Neuron (in vitro differentiated cells): ENCODE data around the gene GMEB2.
"Not testable (repeated sequence)": the region's sequence is repeated elsewhere in the genome, so short reads cannot be mapped to it uniquely, and the experiment has no call there.

Experiments used
- H2AFZ ChIP-seq: one replicate; pipeline ENCODE4 v1.6.1; 2013; ENCODE audit warnings: low read depth, mild to moderate bottlenecking, inconsistent platforms, low read length, moderate library complexity
- H3K27me3 ChIP-seq: one replicate; pipeline ENCODE4 v1.6.1; 2013; ENCODE audit warnings: low read length; ENCODE audit not compliant: insufficient read depth
- H3K36me3 ChIP-seq: one replicate; pipeline ENCODE4 v1.6.1; 2013; ENCODE audit warnings: low read length; ENCODE audit not compliant: insufficient read depth
- H3K4me1 ChIP-seq: one replicate; pipeline ENCODE4 v1.6.1; 2013; ENCODE audit warnings: low read length; ENCODE audit not compliant: insufficient read depth
- H3K4me3 ChIP-seq: 2 replicates; pipeline ENCODE4 v1.5.1; 2013; ENCODE audit warnings: mild to moderate bottlenecking, low read length, moderate library complexity
- H3K9me3 ChIP-seq: one replicate; pipeline ENCODE4 v1.6.1; 2013; ENCODE audit warnings: low read length

GMEB2 gene

DNA sequence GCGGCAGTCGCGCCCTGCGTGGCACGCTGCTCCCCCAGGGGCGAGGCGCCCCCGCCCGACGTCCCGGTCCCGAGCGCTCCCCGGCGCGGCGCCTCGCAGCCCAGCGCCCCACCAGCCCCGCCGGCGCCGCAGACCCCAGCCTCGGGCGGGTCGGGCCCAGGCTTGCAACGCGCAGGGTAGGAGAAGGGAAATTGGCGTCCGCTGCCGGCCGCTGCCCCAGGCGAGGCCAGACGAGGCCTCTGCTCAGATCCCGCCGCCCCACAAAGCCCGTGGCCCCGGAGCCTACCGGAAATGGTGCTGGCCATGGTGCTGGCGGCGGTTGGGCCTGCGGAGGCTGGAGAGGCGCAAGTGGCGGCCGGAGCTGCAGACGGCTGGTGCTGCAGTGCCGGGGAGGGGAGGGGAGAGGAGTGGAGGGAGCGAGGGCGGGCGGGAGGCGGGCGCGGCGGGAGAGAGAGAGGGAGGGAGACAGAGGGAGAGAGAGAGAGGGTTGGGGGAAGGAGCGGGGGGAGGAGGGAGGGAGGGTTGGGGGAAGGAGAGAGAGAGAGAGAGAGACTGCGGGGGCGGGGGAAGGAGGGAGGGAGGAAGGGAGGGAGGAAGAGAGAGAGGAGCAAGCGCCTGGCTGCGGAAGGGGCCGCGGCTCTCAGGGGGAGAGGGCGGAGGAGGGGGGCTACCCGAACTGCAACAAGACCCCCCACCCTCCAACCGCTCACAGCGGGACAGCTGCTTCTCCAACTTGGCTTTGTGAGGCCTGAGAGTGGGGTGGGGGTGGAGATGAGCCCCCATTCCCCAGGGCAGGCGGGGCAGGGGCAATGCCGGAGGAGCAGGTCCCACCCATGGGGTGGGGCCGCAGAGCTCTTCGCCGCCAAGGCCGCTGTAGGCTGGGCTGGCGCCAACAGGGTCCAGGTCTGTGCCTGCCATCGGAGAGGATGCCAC lies 26.4 kb upstream of the GMEB2 start, which contains the start of gene STMN3:
TSS of gene STMN3 (minus strand) at position 384 of the 933 bp plus-strand sequence. CDS start at position 305, 79 bp downstream.
- H3K36me3 ChIP-seq: peaks cover 6% of the 10 kb centered on the region
- H3K4me3 ChIP-seq: peak within 1 kb of the TSS; percentile 88
- peaks cover 30% of the 10 kb centered on the region for H3K4me1 ChIP-seq
- H3K27me3 ChIP-seq: no peaks in the 10 kb centered on the region
- no peak within 1 kb of the TSS for H2AFZ ChIP-seq
- H3K9me3 ChIP-seq: no peaks in the 10 kb centered on the region

DNA sequence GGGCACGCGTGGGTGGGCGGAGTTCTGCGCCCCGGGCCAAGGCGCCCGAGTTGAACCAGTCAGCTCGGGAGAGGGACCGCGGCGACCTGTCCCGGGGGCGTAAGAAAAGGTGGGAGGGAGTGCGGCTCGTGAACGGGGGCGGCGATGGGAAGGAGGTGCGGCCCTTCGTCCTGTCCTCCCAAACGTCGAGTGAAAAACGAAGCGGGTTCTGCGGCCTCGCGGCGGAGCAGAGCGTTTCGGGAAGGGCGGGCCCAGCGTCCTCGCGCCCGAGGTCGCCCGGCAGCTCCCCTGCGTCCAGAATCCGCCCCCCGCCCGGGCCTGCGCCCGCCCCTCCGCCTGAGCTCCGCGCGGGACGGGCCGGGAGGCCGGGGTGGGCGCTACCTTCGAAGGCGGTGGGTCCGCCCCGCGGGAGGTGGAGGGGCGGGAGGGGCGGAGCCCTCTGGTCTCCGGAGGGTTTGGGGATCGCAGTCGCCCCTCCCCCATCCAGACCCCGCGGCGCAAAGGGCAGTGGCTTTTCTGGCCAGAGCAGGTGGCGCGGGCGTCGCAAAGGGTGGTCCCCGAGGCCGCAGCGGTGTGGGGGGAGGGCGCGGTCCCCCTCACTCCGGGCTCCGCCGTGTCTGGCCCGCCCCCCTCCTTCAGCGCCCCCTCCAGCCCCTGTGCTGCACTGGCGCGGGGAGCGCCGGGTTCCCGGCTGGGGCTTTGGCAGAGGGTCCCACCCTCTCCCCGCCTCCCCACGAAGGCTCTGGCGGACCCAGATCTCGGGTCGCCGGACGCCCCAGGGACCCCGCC lies 25.5 kb upstream of the GMEB2 start:
- H3K36me3 ChIP-seq: peaks cover 10% of the 10 kb centered on the region
- no peak overlapping the region for H2AFZ ChIP-seq
- no peaks in the 10 kb centered on the region for H3K9me3 ChIP-seq
- no peaks in the 10 kb centered on the region for H3K27me3 ChIP-seq
- H3K4me3 ChIP-seq: peak overlapping the region; percentile 88
- peaks cover 25% of the 10 kb centered on the region for H3K4me1 ChIP-seq

DNA sequence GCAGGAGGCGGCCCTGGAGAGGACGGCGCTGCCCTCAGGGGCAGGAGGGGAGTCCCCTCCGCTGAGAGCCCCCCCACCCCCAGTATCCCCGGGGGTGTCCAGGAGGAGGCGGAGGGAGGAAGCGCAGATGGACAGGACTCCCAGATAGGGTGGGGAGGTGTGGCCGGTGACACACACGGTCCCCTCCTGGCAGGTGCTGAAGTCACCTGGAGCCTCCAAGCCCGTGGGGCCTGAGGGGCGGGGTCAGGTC lies 25.0 kb upstream of the GMEB2 start:
- Histone ChIP-seq H3K4me3 (peak overlapping the region; percentile 88), H2AFZ (no peak overlapping the region), H3K4me1 (peaks cover 22% of the 10 kb centered on the region), H3K36me3 (peaks cover 10% of the 10 kb centered on the region), H3K27me3 (no peaks in the 10 kb centered on the region), H3K9me3 (no peaks in the 10 kb centered on the region)

DNA sequence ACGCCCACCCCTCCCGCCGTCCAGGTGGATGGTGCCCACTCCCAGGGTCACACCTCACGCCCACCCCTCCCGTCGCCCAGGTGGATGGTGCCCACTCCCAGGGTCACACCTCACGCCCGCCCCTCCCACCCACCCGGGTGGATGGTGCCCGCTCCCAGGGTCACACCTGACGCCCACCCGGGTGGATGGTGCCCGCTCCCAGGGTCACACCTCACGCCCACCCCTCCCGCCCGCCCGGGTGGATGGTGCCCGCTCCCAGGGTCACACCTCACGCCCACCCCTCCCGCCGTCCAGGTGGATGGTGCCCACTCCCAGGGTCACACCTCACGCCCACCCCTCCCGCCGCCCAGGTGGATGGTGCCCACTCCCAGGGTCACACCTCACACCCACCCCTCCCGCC lies 23.6 kb upstream of the GMEB2 start:
- Histone ChIP-seq H3K4me1 (peaks cover 22% of the 10 kb centered on the region), H3K36me3 (peaks cover 16% of the 10 kb centered on the region)
- not testable (repeated sequence) for H2AFZ ChIP-seq, H3K27me3 ChIP-seq, H3K4me3 ChIP-seq, H3K9me3 ChIP-seq

DNA sequence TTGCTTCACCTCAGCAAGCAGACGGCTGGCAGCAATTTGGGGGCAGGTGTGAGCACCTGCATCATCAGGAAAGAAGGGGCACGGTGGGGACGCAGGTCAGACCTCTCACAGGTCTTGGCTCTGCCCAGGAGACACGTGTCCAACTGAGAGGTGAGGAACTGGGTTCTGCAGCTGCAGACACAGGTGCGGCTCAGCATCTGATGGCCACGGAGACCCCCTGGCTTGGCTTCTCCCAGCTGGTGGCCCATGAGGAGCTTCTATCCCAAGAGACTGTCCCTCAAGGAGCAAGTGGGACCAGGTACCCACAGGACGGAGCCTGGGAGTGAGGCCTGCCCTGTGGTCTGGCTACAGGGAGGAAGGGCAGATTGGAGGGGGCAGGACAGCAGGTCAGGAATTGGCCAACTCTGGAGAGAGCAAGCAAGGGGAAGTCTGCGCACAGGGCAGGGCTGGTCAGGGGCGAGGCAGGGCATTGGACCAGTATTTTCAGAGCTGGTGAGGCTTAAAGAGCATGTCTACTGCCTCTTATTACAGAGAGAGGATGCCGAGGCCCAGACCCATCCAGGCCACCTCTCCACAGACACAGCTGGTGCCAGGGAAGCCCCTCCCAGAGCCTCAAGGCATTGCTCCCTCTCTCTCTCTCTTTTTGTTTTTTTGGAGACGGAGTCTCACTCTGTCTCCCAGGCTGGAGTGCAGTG lies 22.1 kb upstream of the GMEB2 start:
- H3K9me3 ChIP-seq: no peaks in the 10 kb centered on the region
- H3K4me1 ChIP-seq: peaks cover 14% of the 10 kb centered on the region

DNA sequence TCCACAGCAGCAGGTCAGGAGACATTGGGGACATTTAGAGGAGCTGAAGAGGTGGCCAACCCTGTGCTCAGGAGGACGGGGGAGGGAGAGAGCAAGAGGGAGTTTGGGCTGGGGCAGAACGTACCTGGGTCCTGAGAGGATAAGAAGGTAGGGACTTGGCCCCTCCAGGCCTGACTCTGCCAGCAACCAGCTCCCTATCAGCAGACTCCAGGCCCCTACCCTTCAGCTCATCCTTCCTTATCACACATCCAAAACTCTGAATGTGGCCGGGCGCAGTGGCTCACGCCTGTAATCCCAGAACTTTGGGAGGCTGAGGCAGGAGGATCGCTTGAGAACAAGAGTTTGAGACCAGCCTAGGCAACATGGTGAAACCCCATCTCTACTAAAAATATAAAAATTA lies 21.3 kb upstream of the GMEB2 start:
- Histone ChIP-seq H3K27me3 (no peaks in the 10 kb centered on the region), H3K4me1 (peaks cover 13% of the 10 kb centered on the region), H3K4me3 (no peak overlapping the region), H2AFZ (no peak overlapping the region), H3K9me3 (no peaks in the 10 kb centered on the region), H3K36me3 (peaks cover 22% of the 10 kb centered on the region)

More for the DNA sequence above, 22.1 kb upstream of the GMEB2 start:
- H3K27me3 ChIP-seq: no peaks in the 10 kb centered on the region
- H2AFZ ChIP-seq: no peak overlapping the region
- H3K36me3 ChIP-seq: peaks cover 16% of the 10 kb centered on the region
- no peak overlapping the region for H3K4me3 ChIP-seq

DNA sequence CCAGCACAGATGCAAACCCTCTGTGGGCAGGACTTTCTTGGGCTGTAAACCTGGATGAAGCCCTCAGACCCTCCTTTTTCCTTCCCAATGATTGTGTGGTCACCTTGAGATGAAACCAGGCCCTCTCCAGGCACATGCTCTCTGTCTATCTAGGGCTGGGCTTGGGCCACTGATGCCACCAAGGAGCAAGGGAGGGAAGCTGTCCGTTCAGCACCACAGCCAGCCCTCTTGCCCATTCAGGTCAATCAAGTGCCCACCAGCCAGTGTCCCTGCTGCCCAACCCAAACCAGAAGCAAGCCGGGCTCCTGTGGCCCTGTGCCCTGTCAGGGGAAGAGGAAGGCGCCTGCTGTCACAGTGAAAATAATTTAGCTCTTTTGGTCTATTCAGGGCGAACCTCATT lies 18.3 kb upstream of the GMEB2 start:
- Histone ChIP-seq H3K4me1 (no peaks in the 10 kb centered on the region), H3K36me3 (peaks cover 33% of the 10 kb centered on the region), H2AFZ (no peak overlapping the region), H3K9me3 (peaks cover 2% of the 10 kb centered on the region), H3K4me3 (no peak overlapping the region), H3K27me3 (no peaks in the 10 kb centered on the region)

DNA sequence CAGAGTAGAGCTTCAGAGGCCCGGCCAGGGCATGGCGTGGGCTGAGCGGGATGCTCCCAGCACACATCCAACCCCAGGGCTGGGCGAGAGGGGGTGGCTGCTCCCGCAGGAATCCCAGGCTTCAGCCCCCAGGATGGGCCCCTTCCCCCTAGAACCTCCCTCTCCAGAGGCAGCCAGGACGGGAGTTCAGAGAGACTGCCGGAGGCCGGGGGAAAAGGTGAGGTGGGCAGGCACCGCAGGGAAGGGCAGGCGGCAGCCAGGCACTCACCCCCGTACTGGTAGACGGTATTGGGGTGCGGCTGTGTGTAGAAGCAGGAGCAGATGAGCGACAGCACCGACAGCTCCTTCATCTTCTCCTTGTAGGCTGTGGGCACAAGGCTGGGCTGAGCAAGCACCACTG lies 17.0 kb upstream of the GMEB2 start:
- no peaks in the 10 kb centered on the region for H3K27me3 ChIP-seq
- H3K36me3 ChIP-seq: peaks cover 35% of the 10 kb centered on the region
- H3K9me3 ChIP-seq: peaks cover 2% of the 10 kb centered on the region
- H2AFZ ChIP-seq: no peak overlapping the region
- H3K4me1 ChIP-seq: no peaks in the 10 kb centered on the region
- no peak overlapping the region for H3K4me3 ChIP-seq

DNA sequence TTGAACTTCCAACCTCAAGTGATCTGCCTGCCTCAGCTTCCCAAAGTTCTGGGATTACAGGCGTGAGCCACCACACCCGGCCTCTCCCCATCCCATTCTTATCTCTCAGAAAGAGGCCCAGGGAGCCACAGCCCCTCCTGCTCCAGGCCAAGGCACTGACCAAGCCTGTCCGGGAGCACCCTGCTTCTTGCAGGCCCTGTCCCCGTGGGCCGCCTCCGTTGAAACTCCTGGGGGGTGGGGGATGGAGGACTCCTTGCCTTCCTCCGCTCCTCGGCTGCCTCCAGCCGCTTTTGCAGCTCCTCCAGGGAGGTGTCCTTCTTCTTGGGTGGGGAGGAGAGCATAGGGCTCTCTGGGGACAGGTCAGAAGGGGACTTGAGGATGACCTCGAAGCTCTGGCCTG lies 16.6 kb upstream of the GMEB2 start:
- Histone ChIP-seq H3K36me3 (peaks cover 30% of the 10 kb centered on the region), H3K9me3 (peaks cover 2% of the 10 kb centered on the region), H3K4me3 (no peak overlapping the region)

DNA sequence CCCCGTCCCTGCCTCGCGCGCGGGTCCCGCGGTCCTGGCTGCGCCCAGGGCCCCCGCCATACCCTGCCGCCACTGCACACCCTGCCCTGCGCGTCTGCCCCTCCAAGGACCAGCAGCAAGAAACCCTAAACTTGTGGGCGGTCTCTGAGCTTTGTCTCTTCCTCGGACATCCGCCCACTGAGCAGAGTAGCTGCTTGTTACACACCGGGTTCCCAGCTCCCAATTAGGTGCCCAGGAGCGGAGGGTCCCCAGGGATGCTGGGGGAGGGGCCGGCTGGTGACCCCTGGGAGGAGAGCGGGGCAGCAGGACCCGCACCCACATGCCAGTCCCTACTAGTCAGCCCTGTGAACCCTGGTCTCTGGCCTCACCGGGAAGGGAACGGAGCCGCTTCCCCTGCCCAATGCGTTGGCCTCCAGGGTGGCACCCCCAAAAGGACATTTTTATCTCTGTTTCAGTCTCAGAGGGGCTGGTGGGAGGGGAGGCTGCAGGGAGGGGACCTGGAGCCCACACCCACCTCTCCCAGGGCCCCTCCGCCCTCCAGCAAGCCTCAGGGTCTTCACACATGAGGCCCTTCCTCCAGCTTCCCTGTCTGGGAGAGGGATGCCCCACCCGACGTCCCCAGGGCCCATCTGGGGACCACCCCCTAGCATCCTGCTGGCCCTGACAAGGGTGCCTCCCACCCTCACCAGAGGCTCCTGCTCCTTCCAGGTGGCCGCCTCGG lies 15.8 kb upstream of the GMEB2 start:
- Histone ChIP-seq H3K4me1 (no peaks in the 10 kb centered on the region), H3K27me3 (no peaks in the 10 kb centered on the region), H3K9me3 (peaks cover 2% of the 10 kb centered on the region), H3K36me3 (peaks cover 26% of the 10 kb centered on the region), H3K4me3 (no peak overlapping the region), H2AFZ (no peak overlapping the region)

More for the DNA sequence above, 16.6 kb upstream of the GMEB2 start:
- H2AFZ ChIP-seq: no peak overlapping the region
- no peaks in the 10 kb centered on the region for H3K27me3 ChIP-seq
- no peaks in the 10 kb centered on the region for H3K4me1 ChIP-seq

DNA sequence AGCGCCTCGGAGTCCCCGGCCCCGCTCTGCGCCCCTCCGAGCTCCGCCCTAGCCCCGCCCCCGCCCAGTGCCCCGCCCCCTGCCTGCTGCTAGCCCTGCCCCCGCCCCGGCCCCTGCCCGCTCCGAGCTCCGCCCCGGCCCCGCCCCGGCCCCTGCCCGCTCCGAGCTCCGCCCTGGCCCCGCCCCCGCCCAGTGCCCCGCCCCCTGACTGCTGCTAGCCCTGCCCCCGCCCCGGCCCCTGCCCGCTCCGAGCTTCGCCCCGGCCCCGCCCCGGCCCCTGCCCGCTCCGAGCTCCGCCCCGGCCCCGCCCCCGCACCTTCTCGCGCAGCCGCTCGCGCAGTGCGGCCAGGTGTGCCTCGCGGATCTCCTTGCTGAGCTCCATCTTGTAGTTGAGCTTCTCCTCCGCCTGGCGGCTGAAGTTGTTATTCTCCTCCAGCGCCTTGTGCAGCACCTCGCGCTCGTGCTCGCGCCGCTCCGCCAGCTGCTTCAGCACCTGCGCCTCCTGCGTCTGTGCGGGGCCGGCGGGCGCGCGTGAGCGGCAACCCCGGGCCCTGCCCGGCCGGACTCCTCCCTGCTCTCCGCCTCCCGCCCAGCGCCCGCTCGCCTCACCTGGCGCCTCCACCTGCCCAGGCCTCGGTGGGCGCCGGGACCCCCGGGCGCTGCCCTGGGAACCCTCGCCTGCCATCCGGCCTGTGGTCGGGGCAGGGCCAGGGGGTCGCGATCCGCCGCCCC lies 15.1 kb upstream of the GMEB2 start:
- Histone ChIP-seq H2AFZ (no peak overlapping the region), H3K4me3 (no peak overlapping the region), H3K27me3 (no peaks in the 10 kb centered on the region), H3K4me1 (peaks cover 5% of the 10 kb centered on the region), H3K9me3 (peaks cover 2% of the 10 kb centered on the region), H3K36me3 (peaks cover 26% of the 10 kb centered on the region)

DNA sequence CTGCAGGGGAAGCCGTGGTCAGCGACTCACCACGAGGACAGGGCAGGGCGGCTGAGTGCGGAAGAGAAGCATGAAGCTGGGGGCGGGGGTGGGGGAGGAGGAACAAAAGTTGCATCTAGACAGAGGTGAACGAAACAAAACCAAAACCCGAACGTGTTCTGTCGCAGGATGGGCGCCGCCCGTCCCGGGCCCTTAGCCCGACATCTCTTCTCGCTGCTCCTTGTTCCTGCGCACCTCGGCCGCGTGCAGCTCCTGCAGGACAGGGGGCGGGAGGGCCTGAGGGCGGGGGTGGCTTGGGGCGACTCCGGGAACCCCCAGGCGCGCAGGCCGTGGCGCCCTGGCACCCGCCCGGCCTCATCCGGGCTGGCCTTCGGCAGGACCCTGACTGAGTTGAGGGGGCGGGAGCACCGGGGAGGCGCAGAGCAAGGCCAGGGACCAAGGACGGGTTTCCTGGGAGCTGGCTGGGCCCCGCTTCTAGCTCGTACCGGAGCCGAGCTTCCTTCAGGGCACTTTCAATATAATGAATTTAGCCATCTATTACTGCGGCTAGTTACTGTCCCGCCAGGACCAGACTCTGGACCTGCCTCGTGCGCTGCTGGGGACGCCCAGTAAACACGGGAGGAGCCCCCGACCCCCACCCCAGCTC lies 14.4 kb upstream of the GMEB2 start:
- Histone ChIP-seq H2AFZ (no peak overlapping the region), H3K36me3 (peaks cover 26% of the 10 kb centered on the region), H3K9me3 (peaks cover 2% of the 10 kb centered on the region), H3K4me3 (no peak overlapping the region), H3K4me1 (peaks cover 7% of the 10 kb centered on the region), H3K27me3 (no peaks in the 10 kb centered on the region)
